B cell (primary cell): ENCODE results near the gene COL5A1. TPM values are rescaled to one million over a fixed set of nuclear protein-coding genes. Genes with fewer than 3 reads are reported as not detected.

Source experiments
- ATAC-seq: fragments of 200-7000 bp; cut with Tn5 transposase; one replicate; pipeline ENCODE4 v1.10.0; 2021; ENCODE audit warnings: low read depth, mild to moderate bottlenecking, moderate number of reproducible peaks, moderate library complexity
- CTCF ChIA-PET: fragments of 350-600 bp; sonication (Branson Sonifier 250); formaldehyde crosslinking; loops from one replicate; lab custom pipeline; 2021; ENCODE audit warnings: antibody characterized with exemption, inconsistent platforms; lab: Charles Lee
- POLR2A ChIA-PET: fragments of 350-600 bp; sonication (Branson Sonifier 250); formaldehyde crosslinking; loops from one replicate; lab custom pipeline; 2021; ENCODE audit warnings: antibody characterized with exemption; lab: Charles Lee
- DNase-seq: peaks from one replicate; pipeline ENCODE4 v3.0.0; 2013
- H2AFZ ChIP-seq: 2 replicates; pipeline ENCODE4 v1.6.1; 2012; ENCODE audit warnings: mild to moderate bottlenecking, low read depth, low read length; ENCODE audit not compliant: insufficient read depth, poor library complexity, severe bottlenecking
- H3K27ac ChIP-seq, 2 donors: 1 replicate in 1 of 2; 2 replicates in 1 of 2; pipeline ENCODE4 v1.5.1; 2012 to 2013; ENCODE audit warnings: low read length in 2 of 2, mild to moderate bottlenecking in 2 of 2, moderate library complexity in 1 of 2
- H3K27me3 ChIP-seq, 4 experiments: fragments of 200-600 bp in 1 of 4; sonication (generic) in 1 of 4; replicated peaks in 1 of 4; 1 replicate in 2 of 4; 2 replicates in 2 of 4; pipeline versions ENCODE4 v1.6.1 to v1.7.0; 2013 to 2016; ENCODE audit warnings: low read length in 3 of 4, mild to moderate bottlenecking in 2 of 4, mixed read lengths in 1 of 4, moderate library complexity in 1 of 4; ENCODE audit not compliant: insufficient read depth in 4 of 4, control insufficient read depth in 3 of 4; ENCODE audit errors: control extremely low read depth in 1 of 4
- H3K36me3 ChIP-seq, 2 experiments: replicated peaks in 1 of 2; 1 replicate in 1 of 2; 2 replicates in 1 of 2; pipeline versions ENCODE4 v1.6.1 to v1.7.1; 2013; ENCODE audit warnings: low read length in 1 of 2; ENCODE audit not compliant: insufficient read depth in 2 of 2, control insufficient read depth in 1 of 2; ENCODE audit errors: control extremely low read depth in 1 of 2, extremely low read depth in 1 of 2
- H3K4me1 ChIP-seq, 2 donors: fragments of 200-600 bp in 1 of 2; sonication (generic) in 1 of 2; 1 replicate in 1 of 2; 2 replicates in 1 of 2; pipeline versions ENCODE4 v1.5.1 to v1.6.1; 2013 to 2017; ENCODE audit warnings: low read length in 2 of 2; ENCODE audit not compliant: control insufficient read depth in 2 of 2, insufficient read depth in 2 of 2
- H3K4me2 ChIP-seq: replicated peaks from 2 replicates; pipeline ENCODE3; 2012; ENCODE audit warnings: mild to moderate bottlenecking, low read depth, low read length; ENCODE audit not compliant: poor library complexity, severe bottlenecking
- H3K4me3 ChIP-seq, 5 experiments: fragments of 200-600 bp in 1 of 5; sonication (generic) in 1 of 5; 1 replicate in 3 of 5; 2 replicates in 2 of 5; pipeline versions ENCODE4 v1.5.1 to v1.7.0; 2011 to 2016; ENCODE audit warnings: low read length in 4 of 5, mild to moderate bottlenecking in 4 of 5, low read depth in 2 of 5, control low read depth in 1 of 5, moderate library complexity in 1 of 5; ENCODE audit not compliant: insufficient read depth in 1 of 5; ENCODE audit errors: control extremely low read depth in 1 of 5, extremely low read depth in 1 of 5
- H3K79me2 ChIP-seq: fragments of 200-600 bp; sonication (generic); one replicate; pipeline ENCODE4 v1.6.0; 2016; ENCODE audit warnings: low read length; ENCODE audit not compliant: control insufficient read depth, insufficient read depth
- H3K9ac ChIP-seq: fragments of 200-600 bp; sonication (generic); 2 replicates; pipeline ENCODE4 v1.6.1; 2017; ENCODE audit warnings: mild to moderate bottlenecking, low read length, moderate library complexity
- H3K9me3 ChIP-seq, 3 donors: one replicate each; pipeline versions ENCODE4 v1.6.1 to v1.7.1; 2013; ENCODE audit warnings: low read length in 2 of 3; ENCODE audit not compliant: control insufficient read depth in 2 of 3, insufficient read depth in 1 of 3; ENCODE audit errors: control extremely low read depth in 1 of 3
- H4K20me1 ChIP-seq: 2 replicates; pipeline ENCODE4 v1.6.0; 2012; ENCODE audit warnings: mild to moderate bottlenecking, low read length; ENCODE audit not compliant: insufficient read depth, control insufficient read depth, poor library complexity, severe bottlenecking
- H3K27ac Mint-ChIP-seq: one replicate; pipeline ENCODE4 v1.8.0; 2021; ENCODE audit warnings: mixed read lengths
- H3K27me3 Mint-ChIP-seq: one replicate; pipeline ENCODE4 v1.8.0; 2021; ENCODE audit warnings: mixed read lengths
- H3K4me1 Mint-ChIP-seq: one replicate; pipeline ENCODE4 v1.8.0; 2021; ENCODE audit warnings: mixed read lengths
- H3K4me3 Mint-ChIP-seq: one replicate; pipeline ENCODE4 v1.8.0; 2021; ENCODE audit warnings: mixed read lengths
- H3K9me3 Mint-ChIP-seq: one replicate; pipeline ENCODE4 v1.8.0; 2022; ENCODE audit warnings: mixed read lengths; ENCODE audit not compliant: insufficient read depth
- CTCF ChIP-seq: fragments of 200-600 bp; IDR thresholded peaks from one replicate; pipeline ENCODE4 v1.8.0; 2022; ENCODE audit warnings: antibody characterized with exemption, mild to moderate bottlenecking
- EZH2 ChIP-seq: IDR thresholded peaks from 2 replicates; pipeline ENCODE4 v1.6.1; 2012; ENCODE audit warnings: borderline replicate concordance, low read depth, mild to moderate bottlenecking, moderate library complexity, low read length; ENCODE audit not compliant: insufficient read depth, poor library complexity, severe bottlenecking
- WGBS: methylation state at CpG from one replicate; pipeline ENCODE4 v1.1.5; 2013; ENCODE audit warnings: missing lambda C conversion rate; ENCODE audit not compliant: insufficient coverage; 5-methylcytosine and 5-hydroxymethylcytosine counted together
- intact Hi-C: fragments of 100-400 bp; cut with micrococcal nuclease; formaldehyde crosslinking; loops from one replicate; pipeline ENCODE4 v1.10.0; 2022
- polyA plus RNA-seq: library from polyadenylated mRNA; depleted of rRNA; stranded (reverse); fragments of >200 nt; gene quantifications from 2 replicates; pipeline ENCODE4 v1.2.3, GENCODE V29; 2012
- total RNA-seq, 2 donors: library from RNA; stranded (reverse); fragments of 120-200 nt in 1 of 2; gene quantifications; 1 replicate in 1 of 2; 2 replicates in 1 of 2; pipeline versions ENCODE4 v1.2.3 to v1.2.4, GENCODE V29; 2013 to 2022

The COL5A1 gene
- total and polyA plus RNA-seq, 2 donors (not counting 1 experiment from before 2014, with no cell fraction given), result 0.06 TPM; not detected in 1

DNA sequence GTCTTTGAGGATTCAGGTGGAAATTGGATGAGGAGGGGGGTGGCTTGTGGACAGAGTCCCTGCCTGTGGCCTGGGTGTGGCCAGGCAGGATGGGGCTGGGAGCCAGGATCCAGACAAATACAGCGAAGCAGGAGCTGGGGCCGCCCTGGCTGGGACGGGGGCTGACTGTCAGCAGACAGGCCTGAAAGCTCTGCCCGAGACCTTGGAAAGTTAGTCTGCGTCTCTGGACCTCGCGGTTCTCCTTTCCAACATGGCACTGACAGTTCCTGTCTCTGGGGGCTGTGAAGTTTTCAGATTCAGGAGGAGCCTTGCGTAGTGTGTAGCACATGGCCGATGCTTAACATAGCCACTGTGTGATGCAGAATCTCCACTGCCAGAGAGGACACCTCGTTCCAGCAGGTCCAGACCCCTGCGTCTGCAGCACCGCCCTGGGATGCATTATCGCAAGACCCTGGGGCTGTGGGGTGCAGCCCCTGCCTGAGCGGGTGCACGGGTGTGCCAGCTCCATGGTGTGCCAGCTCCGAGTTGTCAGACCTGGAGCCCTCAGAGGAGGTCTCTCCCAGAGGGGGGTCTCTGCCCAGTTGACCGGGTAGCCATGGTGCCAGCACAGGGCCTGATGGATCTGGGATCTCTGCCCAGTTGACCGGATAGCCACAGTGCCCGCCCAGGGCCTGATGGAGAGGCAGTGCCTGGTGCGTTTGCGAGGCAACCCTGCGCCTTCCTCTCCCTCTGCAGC lies 89.3 kb downstream of the COL5A1 start:
- H3K9ac ChIP-seq, result no peak overlapping the region
- ChIA-PET POLR2A (no interaction called here), CTCF (no interaction called here)
- no peak overlapping the region for H3K4me3 Mint-ChIP-seq
- no peaks in the 10 kb centered on the region for H3K36me3 ChIP-seq
- H3K27me3 Mint-ChIP-seq, result no peaks in the 10 kb centered on the region
- no peaks in the 10 kb centered on the region for H4K20me1 ChIP-seq
- ATAC-seq, result no peak
- H3K27me3 ChIP-seq, result no peaks in the 10 kb centered on the region
- H3K4me1 ChIP-seq, result peaks cover 4 to 6% of the 10 kb centered on the region in 2 donors
- H3K9me3 Mint-ChIP-seq, result peaks cover 3% of the 10 kb centered on the region
- no peak for DNase-seq
- no peak overlapping the region for H3K27ac ChIP-seq
- no peaks in the 10 kb centered on the region for H3K79me2 ChIP-seq
- H3K4me2 ChIP-seq, result no peak overlapping the region
- intact Hi-C loops, result no loop called here
- no peak overlapping the region for H2AFZ ChIP-seq
- no peak overlapping the region for H3K27ac Mint-ChIP-seq
- TF ChIP-seq EZH2, result no peak
- no peak for TF ChIP-seq CTCF
- WGBS, result 91% methylated on average over 22 of the region's 22 CpGs
- no peak overlapping the region for H3K4me3 ChIP-seq
- peaks cover 0 to 21% (median 0%) of the 10 kb centered on the region in 3 donors for H3K9me3 ChIP-seq
- no peaks in the 10 kb centered on the region for H3K4me1 Mint-ChIP-seq

DNA sequence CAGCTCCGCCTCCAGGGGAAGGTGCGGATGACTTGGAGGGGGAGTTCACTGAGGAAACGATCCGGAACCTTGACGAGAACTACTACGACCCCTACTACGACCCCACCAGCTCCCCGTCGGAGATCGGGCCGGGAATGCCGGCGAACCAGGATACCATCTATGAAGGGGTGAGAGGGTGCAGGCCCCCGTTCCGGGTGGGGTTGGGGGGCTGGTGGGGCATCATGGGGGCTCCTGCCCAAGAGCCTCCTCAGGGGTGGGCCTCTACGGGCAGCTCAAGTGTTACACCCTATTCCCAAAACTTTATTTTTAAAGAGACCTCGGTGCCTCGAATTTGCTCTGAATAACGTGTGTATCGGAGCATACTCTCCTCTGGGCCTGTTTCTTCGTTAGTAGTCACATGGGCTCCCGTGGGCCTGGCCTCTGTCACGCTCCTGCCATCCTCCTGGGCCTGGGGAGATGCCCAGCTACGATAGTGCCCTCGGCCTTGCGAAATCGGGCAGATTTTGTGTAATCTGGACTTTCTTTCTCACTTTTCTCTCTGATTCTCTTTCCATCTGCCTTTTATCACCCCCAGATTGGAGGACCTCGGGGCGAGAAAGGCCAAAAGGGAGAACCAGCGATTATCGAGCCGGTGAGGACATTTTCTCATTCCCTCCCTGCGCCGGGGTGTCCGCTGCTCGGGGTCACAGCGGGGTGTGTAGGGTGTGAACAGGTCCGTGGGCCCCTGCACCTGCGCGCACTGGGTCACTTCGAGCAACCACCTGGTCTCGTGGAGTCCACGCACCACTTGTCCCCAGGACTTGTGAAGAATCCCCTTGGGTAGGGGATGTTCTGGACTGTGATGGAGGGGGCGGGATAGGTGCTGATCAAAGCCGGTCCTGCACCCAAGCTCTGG lies 90.1 kb downstream of the COL5A1 start:
- ATAC-seq, result no peak

More for the DNA sequence above, 90.1 kb downstream of the COL5A1 start:
- no peaks in the 10 kb centered on the region for H3K36me3 ChIP-seq
- no peak overlapping the region for H3K27ac ChIP-seq
- POLR2A ChIA-PET, result no interaction called here
- no peak overlapping the region for H2AFZ ChIP-seq
- CTCF ChIA-PET, result no interaction called here
- no peaks in the 10 kb centered on the region for H4K20me1 ChIP-seq
- Mint-ChIP-seq H3K27ac (no peak overlapping the region), H3K27me3 (no peaks in the 10 kb centered on the region), H3K4me3 (no peak overlapping the region), H3K9me3 (peaks cover 3% of the 10 kb centered on the region), H3K4me1 (no peaks in the 10 kb centered on the region)
- no peak overlapping the region for H3K4me3 ChIP-seq
- no peaks in the 10 kb centered on the region for H3K4me1 ChIP-seq
- H3K9me3 ChIP-seq, result peaks cover 0 to 21% (median 0%) of the 10 kb centered on the region in 3 donors
- intact Hi-C loops, result no loop called here
- no peak overlapping the region for H3K4me2 ChIP-seq
- no peak overlapping the region for H3K9ac ChIP-seq
- no peaks in the 10 kb centered on the region for H3K27me3 ChIP-seq
- H3K79me2 ChIP-seq, result no peaks in the 10 kb centered on the region
- no peak for TF ChIP-seq EZH2
- no peak for TF ChIP-seq CTCF
- no peak for DNase-seq
- 94% methylated on average over 28 of the region's 45 CpGs for WGBS
